Neural progenitor cell (in vitro differentiated cells): ENCODE measurements around the gene CCDC80. TPM values are rescaled to one million over a fixed set of nuclear protein-coding genes. Genes with fewer than 3 reads are reported as not detected.

ENCODE experiments used
- DNase-seq: peaks from one replicate; pipeline ENCODE4 v3.0.0-alpha.2; 2016; ENCODE audit warnings: low spot score
- H2AFZ ChIP-seq: fragments of 200-600 bp; sonication (generic); replicated peaks from 2 replicates; pipeline ENCODE4 v1.6.1; 2016; ENCODE audit warnings: antibody characterized with exemption
- H3F3A ChIP-seq: fragments of 200-600 bp; sonication (generic); 2 replicates; pipeline ENCODE4 v1.6.1; 2016; ENCODE audit warnings: antibody characterized with exemption, low read depth
- H3K27ac ChIP-seq: fragments of 200-600 bp; sonication (generic); 2 replicates; pipeline ENCODE4 v1.5.1; 2016; ENCODE audit warnings: mild to moderate bottlenecking
- H3K27me3 ChIP-seq: fragments of 200-600 bp; sonication (generic); 2 replicates; pipeline ENCODE4 v1.6.1; 2016; ENCODE audit warnings: mild to moderate bottlenecking, moderate library complexity
- H3K36me3 ChIP-seq: fragments of 200-600 bp; sonication (generic); 2 replicates; pipeline ENCODE4 v1.5.1; 2016
- H3K4me1 ChIP-seq: fragments of 200-600 bp; sonication (generic); 2 replicates; pipeline ENCODE4 v1.6.1; 2016; ENCODE audit warnings: mixed run types
- H3K4me2 ChIP-seq: fragments of 200-600 bp; sonication (generic); 2 replicates; pipeline ENCODE4 v1.6.1; 2016
- H3K4me3 ChIP-seq: fragments of 200-600 bp; sonication (generic); 2 replicates; pipeline ENCODE4 v1.5.1; 2016
- H3K79me2 ChIP-seq: fragments of 200-600 bp; sonication (generic); 2 replicates; pipeline ENCODE4 v1.6.1; 2016; ENCODE audit warnings: low read depth
- H3K9ac ChIP-seq: fragments of 200-600 bp; sonication (generic); 2 replicates; pipeline ENCODE4 v1.6.1; 2016
- H3K9me3 ChIP-seq: fragments of 200-600 bp; sonication (generic); 2 replicates; pipeline ENCODE4 v1.5.1; 2016; ENCODE audit warnings: low read depth
- H4K20me1 ChIP-seq: fragments of 200-600 bp; sonication (generic); 2 replicates; pipeline ENCODE4 v1.6.1; 2016; ENCODE audit warnings: low read depth
- H3K27ac Mint-ChIP-seq: 3 replicates; pipeline ENCODE4 v1.8.0; 2021; ENCODE audit warnings: mixed read lengths
- H3K27me3 Mint-ChIP-seq: 2 replicates; pipeline ENCODE4 v1.8.0; 2022; ENCODE audit warnings: low read depth, mild to moderate bottlenecking, inconsistent platforms, moderate library complexity, mixed read lengths; ENCODE audit not compliant: insufficient read depth
- H3K36me3 Mint-ChIP-seq: 3 replicates; pipeline ENCODE4 v1.8.0; 2021; ENCODE audit warnings: mixed read lengths
- H3K4me1 Mint-ChIP-seq: 3 replicates; pipeline ENCODE4 v1.8.0; 2021; ENCODE audit warnings: mixed read lengths
- H3K4me3 Mint-ChIP-seq: 3 replicates; pipeline ENCODE4 v1.8.0; 2021; ENCODE audit warnings: mild to moderate bottlenecking, moderate library complexity, mixed read lengths
- H3K9me3 Mint-ChIP-seq: 3 replicates; pipeline ENCODE4 v1.8.0; 2020; ENCODE audit warnings: mixed read lengths
- CTCF ChIP-seq: fragments of 200-600 bp; sonication (generic); IDR thresholded peaks from 2 replicates; pipeline ENCODE4 v1.5.1; 2017; ENCODE audit warnings: antibody characterized with exemption, mild to moderate bottlenecking
- EZH2 ChIP-seq: fragments of 200-600 bp; sonication (generic); IDR thresholded peaks from 2 replicates; pipeline ENCODE4 v1.6.1; 2017; ENCODE audit warnings: antibody characterized with exemption, mild to moderate bottlenecking, moderate library complexity
- EZH2phosphoT487 ChIP-seq: fragments of 200-600 bp; sonication (generic); IDR thresholded peaks from 2 replicates; pipeline ENCODE4 v1.6.1; 2017; ENCODE audit warnings: antibody characterized with exemption
- total RNA-seq: library from RNA; depleted of rRNA; stranded (reverse); fragments of >200 nt; gene quantifications from 2 replicates; pipeline ENCODE4 v1.2.3, GENCODE V29; 2015; ENCODE audit warnings: low replicate concordance

Gene CCDC80
- total RNA-seq, 1 donor from 2014 or later: 21.5 TPM

DNA sequence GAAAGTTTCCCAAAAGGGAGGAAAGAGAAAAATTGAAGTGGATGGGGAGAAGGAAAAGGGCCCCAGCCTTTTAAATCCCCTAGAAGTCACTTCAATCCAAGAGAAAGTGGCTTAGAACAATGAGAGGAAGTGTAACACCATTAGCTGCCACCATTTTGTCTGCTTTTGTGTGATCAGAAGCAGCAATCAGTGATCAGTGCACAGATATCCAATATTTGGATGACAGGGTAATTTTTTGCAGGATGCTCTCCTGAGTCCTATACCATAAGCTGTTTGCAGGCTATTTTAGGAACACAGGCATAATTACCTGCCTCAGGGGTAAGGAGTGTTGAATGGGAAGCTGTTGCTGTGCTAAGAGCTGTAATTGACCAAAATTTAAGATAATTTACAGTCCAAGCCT is 47.7 kb downstream of the CCDC80 start:
- no peaks in the 10 kb centered on the region for H3K27me3 Mint-ChIP-seq
- H3K36me3 ChIP-seq: no peaks in the 10 kb centered on the region
- H3K27ac Mint-ChIP-seq: no peak overlapping the region
- peaks cover 13% of the 10 kb centered on the region for H3F3A ChIP-seq
- H3K27ac ChIP-seq: no peak overlapping the region
- peaks cover 11% of the 10 kb centered on the region for H3K9me3 Mint-ChIP-seq
- no peaks in the 10 kb centered on the region for H3K4me1 Mint-ChIP-seq
- no peaks in the 10 kb centered on the region for H3K79me2 ChIP-seq
- no peak for DNase-seq
- no peak overlapping the region for H3K9ac ChIP-seq
- peaks cover 47% of the 10 kb centered on the region for H3K36me3 Mint-ChIP-seq
- no peak overlapping the region for H3K4me3 ChIP-seq
- no peak overlapping the region for H2AFZ ChIP-seq
- H3K27me3 ChIP-seq: no peaks in the 10 kb centered on the region
- no peak for TF ChIP-seq EZH2
- no peak for TF ChIP-seq CTCF
- no peak for TF ChIP-seq EZH2phosphoT487
- H3K4me3 Mint-ChIP-seq: no peak overlapping the region
- H3K9me3 ChIP-seq: no peaks in the 10 kb centered on the region
- peaks cover 11% of the 10 kb centered on the region for H3K4me1 ChIP-seq
- H4K20me1 ChIP-seq: no peaks in the 10 kb centered on the region
- no peak overlapping the region for H3K4me2 ChIP-seq

- Histone ChIP-seq H3K4me1 (peaks cover 3% of the 10 kb centered on the region), H3K4me3 (no peak overlapping the region), H3K9me3 (no peaks in the 10 kb centered on the region), H3F3A (peaks cover 2% of the 10 kb centered on the region), H3K27ac (no peak overlapping the region), H2AFZ (no peak overlapping the region), H4K20me1 (no peaks in the 10 kb centered on the region), H3K4me2 (no peak overlapping the region), H3K36me3 (peaks cover 17% of the 10 kb centered on the region), H3K9ac (no peak overlapping the region), H3K27me3 (no peaks in the 10 kb centered on the region), H3K79me2 (no peaks in the 10 kb centered on the region)
- TF ChIP-seq EZH2: no peak
- no peak for TF ChIP-seq EZH2phosphoT487
- no peak for TF ChIP-seq CTCF
- Mint-ChIP-seq H3K27me3 (no peaks in the 10 kb centered on the region), H3K27ac (no peak overlapping the region), H3K4me1 (no peaks in the 10 kb centered on the region), H3K9me3 (peaks cover 2% of the 10 kb centered on the region), H3K4me3 (no peak overlapping the region), H3K36me3 (peaks cover 49% of the 10 kb centered on the region)
- DNase-seq: no peak
Measured at GRCh38 chr3:112587336-112587735, 53.6 kb downstream of the CCDC80 start.

DNA sequence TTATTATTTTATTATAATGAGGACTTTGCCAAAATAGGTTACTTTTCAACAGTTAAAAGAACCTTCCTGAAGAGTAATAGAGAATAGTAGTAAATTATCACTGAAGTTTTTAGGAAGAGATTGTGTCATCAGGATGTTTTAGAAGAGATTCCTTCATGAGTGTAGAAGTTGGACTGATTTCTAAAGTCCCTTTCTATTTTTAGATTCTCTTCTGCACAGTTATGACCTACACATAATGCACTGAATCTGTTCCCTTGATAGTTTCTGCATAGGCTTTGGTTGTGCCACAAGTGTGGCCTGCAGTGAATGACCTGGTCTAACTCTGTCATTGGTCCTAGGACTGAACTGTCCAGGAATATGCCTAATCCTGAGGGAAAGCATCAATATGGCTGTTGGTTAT is 55.2 kb downstream of the CCDC80 start:
- Histone ChIP-seq H3K4me3 (no peak overlapping the region), H3K4me1 (no peaks in the 10 kb centered on the region), H3K36me3 (peaks cover 17% of the 10 kb centered on the region), H3K27me3 (no peaks in the 10 kb centered on the region), H3K27ac (no peak overlapping the region), H3K9ac (no peak overlapping the region), H3K4me2 (no peak overlapping the region), H3F3A (no peaks in the 10 kb centered on the region), H2AFZ (no peak overlapping the region), H3K9me3 (no peaks in the 10 kb centered on the region), H3K79me2 (no peaks in the 10 kb centered on the region), H4K20me1 (no peaks in the 10 kb centered on the region)
- Mint-ChIP-seq H3K9me3 (no peaks in the 10 kb centered on the region), H3K4me1 (no peaks in the 10 kb centered on the region), H3K36me3 (peaks cover 37% of the 10 kb centered on the region), H3K4me3 (no peak overlapping the region), H3K27me3 (no peaks in the 10 kb centered on the region), H3K27ac (no peak overlapping the region)
- TF ChIP-seq EZH2phosphoT487 (no peak), CTCF (no peak), EZH2 (no peak)
- no peak for DNase-seq

DNA sequence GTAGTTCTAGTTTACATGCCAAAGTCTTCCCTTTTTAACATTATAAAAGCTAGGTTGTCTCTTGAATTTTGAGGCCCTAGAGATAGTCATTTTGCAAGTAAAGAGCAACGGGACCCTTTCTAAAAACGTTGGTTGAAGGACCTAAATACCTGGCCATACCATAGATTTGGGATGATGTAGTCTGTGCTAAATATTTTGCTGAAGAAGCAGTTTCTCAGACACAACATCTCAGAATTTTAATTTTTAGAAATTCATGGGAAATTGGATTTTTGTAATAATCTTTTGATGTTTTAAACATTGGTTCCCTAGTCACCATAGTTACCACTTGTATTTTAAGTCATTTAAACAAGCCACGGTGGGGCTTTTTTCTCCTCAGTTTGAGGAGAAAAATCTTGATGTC is 57.8 kb downstream of the CCDC80 start:
- DNase-seq: no peak
- Histone ChIP-seq H3K79me2 (no peaks in the 10 kb centered on the region), H3F3A (no peaks in the 10 kb centered on the region), H4K20me1 (no peaks in the 10 kb centered on the region), H3K9me3 (no peaks in the 10 kb centered on the region), H3K4me1 (no peaks in the 10 kb centered on the region), H3K4me3 (no peak overlapping the region), H3K4me2 (no peak overlapping the region), H3K9ac (no peak overlapping the region), H3K27me3 (no peaks in the 10 kb centered on the region), H3K36me3 (peaks cover 25% of the 10 kb centered on the region), H2AFZ (no peak overlapping the region), H3K27ac (no peak overlapping the region)
- H3K9me3 Mint-ChIP-seq: no peaks in the 10 kb centered on the region
- TF ChIP-seq EZH2phosphoT487 (no peak), CTCF (no peak), EZH2 (no peak)
- no peak overlapping the region for H3K4me3 Mint-ChIP-seq
- H3K27me3 Mint-ChIP-seq: no peaks in the 10 kb centered on the region
- no peaks in the 10 kb centered on the region for H3K4me1 Mint-ChIP-seq
- H3K27ac Mint-ChIP-seq: no peak overlapping the region
- H3K36me3 Mint-ChIP-seq: peaks cover 19% of the 10 kb centered on the region
